GM18861 (cell line): Measurements from ENCODE around the gene CCHCR1.

Experiments used
- ATAC-seq: cut with Tn5 transposase; IDR thresholded peaks from one replicate; pipeline ENCODE4 v1.9.1; 2021; ENCODE audit not compliant: unreplicated experiment

The CCHCR1 gene

DNA sequence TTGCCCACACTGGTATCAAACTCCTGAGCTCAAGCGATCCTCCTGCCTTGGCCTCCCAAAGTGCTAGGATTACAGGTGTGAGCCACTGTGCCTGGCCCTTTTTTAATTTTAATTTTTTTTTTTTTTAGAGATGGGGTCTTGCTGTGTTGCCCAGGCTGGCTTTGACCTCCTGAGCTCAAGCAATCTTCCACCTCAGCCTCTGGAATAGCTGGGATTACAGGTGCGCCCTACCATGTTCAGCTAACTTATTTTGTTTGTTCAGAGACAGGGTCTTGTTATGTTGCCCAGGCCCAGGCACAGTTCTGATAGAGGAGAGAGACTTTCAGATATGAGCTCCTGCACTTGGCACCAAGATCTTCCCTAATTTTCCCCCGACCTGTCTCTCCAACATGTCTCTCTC, 26.9 kb downstream of the CCHCR1 start:
- no peak for ATAC-seq

DNA sequence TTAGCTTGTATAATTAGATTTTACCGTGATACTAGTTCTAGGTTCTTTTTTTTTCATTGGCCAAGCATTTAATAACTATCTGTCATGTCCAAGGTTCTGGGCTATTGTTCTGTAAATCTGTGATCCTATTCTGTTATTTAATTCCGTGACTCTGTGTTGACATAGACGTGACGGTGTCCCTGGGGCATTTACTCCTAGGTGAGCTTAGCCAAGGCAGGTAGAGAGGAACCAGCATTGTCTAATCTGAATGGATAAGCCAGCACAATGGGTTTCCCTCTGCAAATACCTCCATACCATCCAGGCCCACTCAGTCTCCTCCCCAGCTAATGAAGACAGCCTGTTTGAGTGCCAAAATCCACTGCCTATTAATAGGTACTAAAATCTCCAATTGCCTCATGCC, 28.5 kb downstream of the CCHCR1 start:
- ATAC-seq, result no peak

DNA sequence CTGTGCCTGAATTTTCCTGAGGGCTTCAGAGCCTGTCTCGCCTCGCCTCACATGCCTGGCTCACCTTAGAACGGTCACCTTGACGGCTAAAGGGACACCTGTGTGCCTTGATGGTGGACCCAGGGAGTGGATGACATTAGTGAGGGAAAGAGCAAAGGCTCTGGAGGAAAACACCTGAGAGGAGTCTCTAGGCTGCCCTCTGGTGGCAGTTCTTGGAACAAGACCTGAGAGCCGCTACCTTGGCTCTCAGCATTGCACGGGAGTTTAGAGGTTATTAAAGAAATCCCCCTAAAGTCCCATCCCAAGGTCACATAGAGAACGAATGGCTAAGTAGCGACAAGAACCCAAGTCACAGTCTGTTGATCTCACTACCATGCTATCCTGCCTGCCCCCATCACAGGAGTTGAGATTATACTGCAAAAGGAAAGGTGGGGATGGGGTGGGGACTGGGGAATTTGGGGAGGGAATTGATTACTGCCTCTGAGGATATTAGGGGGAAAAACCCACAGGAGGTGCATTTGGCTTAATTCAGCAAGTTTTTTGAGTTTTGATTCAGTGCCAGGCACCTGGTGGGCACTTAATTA, 29.4 kb downstream of the CCHCR1 start:
- no peak for ATAC-seq

DNA sequence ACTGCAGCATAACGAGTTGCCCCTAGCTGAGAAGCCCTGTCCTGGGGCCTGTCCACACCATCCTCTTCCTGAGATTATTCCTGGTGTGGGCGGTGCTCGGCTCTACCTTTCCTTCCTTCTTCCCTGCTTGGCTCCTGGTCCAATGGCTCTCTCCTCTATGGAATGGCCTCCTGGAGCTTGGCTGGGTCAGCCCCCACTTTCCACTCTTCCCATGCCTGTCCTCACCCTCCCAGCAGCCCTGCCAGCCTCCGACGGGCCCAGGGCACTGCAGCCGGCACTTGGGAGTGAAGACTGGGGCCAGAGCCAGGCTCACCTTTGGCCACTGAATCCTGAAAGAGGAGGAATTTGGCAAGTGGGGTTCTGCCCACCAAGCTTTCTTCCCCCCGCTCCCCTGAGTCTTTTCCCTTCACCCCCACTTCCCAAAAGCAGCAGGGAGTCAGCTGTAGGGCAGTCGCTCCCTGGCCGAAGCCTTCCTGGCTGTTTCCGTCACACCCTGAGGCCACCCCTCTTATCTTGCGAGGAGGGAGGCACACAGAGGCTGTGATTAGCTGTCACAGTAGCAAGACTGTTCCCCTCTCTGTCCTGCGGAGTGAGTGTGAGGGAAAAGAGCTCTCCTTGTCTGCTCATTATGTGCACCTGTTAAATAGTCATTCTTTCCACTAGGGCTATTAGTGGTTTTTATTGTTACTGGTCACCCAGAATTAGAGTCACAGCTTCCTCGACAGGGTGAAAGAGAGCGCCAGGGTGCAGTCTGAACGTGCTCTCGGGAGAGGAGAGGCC, 31.0 kb downstream of the CCHCR1 start:
- no peak for ATAC-seq

DNA sequence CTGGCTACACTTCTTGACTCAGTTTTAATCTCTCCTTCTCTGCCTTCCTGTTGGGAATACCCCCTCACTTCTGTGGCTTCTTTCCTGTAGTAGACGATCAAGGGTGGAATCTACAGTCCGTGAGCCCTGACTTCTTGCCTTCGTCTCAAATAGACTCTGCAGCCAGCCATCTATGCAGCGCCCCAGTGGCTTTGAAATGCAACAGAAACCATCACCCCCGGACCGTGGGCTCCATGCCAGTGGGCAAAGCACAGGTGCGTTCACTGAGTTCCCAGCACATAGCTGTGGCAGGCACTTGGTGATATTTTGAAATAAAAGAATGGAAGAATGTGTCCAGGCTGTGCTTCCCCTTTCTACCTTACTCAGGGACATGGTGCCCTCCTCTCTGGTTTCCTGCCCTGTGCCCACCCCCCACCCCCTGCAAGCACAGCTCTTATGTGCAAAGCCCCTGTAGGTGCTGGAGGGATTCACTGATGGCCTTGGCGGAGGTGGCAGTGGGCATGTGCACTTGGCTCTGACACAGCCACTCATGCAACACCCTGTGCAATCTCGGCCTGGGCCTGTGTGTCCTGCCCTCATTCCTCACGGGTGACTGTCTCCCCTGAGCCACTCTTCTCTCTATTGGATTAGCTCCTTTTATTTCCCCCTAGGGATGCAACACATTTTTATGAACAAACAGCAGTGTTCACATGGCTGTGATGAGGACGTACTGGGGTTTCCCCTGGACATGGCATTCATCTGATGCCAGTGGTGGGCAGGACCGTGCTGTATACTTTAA, 31.8 kb downstream of the CCHCR1 start:
- no peak for ATAC-seq

DNA sequence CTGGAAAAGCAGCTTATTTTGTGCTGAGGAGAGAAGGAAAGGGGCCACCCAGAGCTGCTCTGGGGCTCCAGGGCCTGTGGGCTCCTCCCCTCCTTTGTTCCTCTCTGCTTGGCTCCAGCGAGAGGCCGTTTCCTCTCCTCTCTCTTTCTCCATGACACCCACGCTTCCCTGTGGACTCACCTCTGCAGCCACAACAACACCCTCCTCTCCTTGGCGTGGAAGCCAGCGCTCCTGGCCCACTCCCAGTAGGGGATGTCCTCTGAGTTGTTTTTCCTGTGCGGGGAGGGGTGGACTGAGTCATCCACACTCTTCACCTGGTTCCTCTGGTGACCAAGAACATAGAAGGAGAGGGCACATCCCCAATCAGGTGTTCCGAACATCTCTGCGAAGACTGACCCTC, 32.4 kb downstream of the CCHCR1 start:
- ATAC-seq, result no peak

DNA sequence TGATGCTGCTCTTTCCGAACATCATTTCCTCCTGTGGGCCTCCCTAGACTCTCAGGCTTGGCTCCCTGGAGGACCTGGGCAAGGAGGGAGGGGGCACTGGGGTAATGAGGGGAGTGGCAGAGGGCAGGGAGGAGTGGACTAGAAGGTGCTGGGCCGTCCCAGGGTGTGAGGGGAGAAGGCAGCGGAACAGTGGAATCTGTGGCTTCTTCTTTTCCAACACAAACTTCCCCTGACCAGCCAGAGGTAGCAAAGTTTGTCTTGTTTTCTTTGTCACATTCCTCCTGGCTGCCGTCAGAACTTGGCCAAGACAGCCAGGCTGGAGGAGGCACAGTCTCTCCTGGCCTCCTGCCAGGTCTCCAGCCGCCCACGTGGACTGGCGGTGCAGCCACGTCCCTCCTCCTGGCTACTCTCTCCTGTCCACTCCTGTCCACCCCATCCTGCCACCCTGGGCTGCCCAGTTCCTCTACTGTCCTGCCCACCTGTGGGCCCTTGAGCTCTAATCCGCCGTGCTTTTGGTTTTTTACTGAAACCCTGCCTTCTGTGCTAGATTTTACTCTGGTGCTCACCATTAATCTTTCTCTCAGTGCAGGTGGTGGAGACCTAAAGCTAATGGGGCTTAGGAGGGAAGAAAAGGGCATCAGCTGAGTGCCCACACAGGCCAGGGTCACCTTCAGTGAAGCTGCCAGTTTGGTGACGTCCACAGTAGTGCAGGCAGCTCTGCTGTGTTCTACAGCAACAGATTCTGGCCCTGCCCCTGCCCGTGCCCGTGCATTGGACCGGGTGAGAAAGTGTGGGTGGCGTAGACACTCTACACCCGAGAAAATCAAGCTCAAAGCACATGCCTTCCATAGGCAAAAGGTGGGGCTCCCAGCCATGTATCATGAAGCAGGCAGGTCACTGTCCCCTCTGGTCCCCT, 34.6 kb downstream of the CCHCR1 start:
- ATAC-seq, result no peak

DNA sequence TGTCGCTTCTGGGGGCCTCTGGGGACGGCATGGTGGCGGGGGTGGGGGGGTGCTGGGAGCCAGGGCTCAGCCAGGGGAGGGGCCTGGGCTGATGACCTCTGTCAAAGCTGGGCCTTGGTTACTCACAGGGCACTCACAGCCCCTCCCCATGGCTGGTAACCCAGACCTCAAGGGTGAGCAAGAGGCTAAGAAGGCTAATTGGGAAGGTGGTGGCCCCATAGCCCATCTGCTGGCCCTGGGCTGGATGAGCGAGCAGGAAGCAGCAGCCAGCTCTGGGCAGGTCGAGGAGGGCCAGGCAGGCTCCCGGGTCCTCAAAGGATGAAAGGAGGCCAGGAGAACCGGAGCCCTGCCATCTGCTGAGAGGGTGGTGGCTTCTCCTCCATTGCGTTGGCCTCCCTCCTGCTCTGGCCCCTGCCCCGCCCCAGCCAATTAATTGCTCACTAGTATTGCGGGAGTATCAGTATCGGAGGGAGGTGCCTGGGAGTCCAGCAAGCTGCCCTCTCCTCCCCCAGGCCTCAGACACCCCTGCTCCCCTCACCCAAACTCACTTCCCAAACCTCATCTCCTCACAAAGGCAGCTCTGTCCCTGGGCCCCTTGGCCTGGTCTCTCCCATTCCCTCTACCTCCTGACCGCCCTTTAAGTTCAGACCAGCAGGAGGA, 36.3 kb downstream of the CCHCR1 start:
- ATAC-seq, result no peak

DNA sequence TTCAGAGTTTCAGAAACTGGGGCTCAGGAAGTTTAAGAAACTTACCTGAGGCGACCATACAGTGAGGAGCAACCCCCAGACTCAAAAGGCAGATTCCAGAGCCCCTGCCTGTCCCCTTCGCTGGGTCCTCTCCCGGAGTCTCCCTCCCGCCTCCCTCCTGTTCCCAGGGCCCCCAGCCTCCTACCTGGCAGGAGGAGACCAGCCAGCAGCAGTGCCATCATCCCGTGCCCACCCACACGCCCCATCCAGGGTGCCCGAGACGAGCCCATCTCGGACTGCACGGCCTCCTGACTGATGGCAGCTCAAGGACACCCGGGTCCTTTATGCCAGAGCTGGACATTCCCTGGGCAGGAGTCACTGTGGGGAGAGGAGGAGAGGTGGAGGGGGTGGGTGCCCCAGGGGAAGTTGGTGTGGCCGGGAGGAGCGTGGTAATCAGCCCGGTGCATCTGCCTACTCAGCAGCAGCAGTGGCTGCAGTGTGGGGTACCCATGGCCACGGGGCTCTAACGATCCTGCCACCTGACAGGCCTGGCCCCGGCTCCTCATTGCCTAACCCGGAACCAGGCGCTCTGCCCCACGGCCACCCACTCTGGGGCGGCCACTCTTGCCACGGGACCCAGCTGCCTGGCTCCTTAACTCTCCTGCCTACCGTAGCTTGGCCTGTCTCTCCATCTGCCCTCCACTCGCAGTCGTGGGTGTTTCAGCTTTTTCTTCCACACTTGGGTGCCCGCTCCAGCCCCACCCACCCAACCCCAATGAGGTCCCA, 37.3 kb downstream of the CCHCR1 start, which contains the start of gene CDSN:
TSS of gene CDSN (minus strand) at position 296 of the 765 bp plus-strand sequence. CDS start at position 269, 27 bp downstream.
- ATAC-seq, result no peak

DNA sequence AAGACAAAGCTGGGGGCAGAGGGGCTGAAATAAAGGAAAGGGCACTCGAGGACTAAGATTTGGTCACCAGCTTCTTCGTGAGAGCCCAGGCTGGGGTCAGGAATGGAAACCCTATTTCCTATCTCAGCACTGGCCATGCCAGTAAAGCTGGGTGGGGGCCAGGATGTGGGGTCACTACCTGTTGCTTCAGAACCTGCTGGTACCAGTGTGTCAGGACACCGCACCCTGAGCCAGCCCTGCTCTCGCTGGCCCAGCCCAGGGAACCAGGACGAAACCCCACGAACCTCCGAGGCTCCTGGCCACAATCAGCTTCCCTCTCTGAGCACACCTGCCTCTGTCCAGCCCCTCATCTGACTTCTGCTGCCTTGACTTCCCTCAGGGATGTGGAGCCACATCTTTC, 39.4 kb downstream of the CCHCR1 start:
- no peak for ATAC-seq

DNA sequence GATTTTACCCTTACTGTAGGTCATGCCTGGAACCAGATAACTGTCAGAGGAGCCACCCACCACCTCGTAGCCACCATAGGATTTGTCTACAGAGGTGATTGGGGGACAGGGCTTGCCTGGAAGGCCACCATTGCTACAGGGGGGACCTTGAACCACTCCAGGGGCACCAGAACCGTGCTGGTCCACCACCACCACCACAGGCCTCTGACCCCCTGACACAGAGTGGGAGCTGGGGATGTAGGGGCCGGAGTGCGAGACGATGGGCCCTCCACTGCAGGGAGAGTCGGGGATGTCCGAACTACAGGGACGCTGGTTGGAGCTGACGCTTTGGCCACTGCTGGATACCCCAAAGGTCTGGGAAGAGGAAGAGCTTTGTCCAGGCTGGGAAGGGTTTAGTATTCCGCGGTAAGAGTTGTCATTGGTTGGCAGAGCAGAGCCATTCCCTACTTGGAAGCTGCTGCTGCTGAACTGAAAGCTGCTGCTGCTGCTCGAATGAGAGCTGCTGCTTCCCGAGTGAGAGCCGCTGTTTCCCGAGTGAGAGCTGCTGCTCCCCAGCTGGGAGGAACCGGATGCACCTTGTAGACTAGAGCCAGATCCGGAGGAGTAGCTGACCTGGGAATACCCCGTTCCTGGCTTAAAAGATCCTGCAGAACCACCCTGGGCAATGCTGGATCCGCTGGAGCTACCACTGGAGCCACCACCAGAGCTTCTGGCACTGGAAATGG, 40.8 kb downstream of the CCHCR1 start:
- no peak for ATAC-seq

DNA sequence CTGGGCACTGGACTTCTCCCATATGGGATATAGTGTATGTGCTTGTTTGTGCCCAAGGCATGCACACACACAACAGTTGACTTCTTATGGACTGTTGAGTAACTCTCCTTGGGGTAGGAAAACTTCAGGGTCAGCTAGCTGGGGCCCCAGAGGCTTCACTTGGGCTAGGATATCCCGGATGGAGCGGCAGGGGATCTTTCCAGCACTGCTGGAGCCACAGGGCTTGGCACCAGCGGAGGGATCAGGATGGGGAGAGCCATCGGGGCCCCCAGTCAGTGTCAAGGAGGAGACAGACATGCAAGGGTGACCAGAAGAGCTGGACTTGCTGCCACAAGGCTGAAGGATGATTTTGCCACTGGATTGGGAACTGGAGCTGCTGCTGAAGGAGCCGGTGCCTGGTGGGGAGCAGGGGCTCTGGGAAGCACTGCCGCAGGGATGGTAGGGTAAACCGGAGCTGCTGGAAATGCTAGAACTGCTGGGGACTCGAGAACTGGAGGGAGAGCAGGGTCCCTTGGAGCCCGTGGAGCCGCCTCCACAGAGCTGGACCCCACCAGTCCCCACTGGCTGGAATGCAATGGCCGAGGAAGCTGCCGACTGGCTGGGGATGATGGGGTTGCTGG, 41.6 kb downstream of the CCHCR1 start:
- no peak for ATAC-seq

DNA sequence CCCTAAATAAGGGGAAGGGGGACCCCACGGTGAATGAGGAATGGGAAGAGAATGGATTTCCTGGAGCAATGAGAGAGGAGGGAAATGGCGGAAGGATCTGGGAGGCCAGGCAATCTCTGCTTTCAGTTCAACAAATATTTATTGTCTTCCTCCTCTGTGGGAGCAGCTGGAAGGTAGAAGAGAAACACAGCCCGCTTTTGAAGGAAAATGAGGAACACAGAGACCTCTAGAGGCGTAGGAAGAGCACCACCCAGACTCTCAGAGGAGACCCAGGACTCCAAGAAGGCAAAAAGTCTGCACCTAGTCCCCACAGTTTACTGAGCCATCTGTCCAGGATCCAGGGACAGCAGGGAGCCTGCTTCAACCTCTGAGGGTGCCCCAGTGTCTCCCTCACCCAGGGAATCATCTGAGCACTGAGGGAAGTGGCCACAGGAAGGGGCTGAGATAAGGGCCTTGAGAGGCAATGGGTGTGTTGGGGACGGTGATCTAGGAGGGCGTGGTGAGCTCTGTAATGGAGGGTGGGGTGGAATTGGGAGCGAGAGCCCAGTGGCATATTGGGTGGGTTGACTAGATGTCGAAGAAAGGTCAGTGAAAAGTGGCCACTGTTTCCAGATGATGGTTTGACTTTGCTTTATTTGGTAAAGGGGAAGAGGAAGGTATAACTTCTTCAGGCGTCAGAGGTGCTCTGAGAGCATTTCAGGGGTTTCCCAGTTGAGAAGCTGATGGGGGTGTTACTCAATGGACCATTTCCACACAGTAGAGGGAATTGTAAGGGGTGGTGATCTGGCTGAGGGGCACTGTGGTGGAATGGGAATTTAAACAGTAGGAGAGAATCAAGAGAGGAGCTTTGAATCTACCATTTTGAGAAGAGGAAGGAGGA, 42.4 kb downstream of the CCHCR1 start:
- ATAC-seq, result no peak

DNA sequence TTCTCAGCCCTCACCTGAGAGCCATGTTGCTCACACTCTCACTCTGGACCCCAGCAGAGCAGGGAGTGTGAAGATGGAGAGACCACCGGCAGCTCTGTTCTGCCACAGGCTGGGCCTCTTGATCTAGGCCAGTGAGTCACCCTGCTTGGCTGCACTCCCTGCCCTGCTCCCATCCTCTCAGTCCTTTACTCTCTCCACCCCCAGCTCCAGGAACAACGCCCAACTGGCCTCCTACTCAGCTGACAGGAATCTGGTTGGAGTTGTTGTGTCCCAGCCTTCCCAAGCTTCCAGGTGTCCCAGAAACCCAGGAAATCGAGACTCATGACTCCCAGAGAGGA, 43.1 kb downstream of the CCHCR1 start, which contains the start of gene PSORS1C1:
TSS of gene PSORS1C1 (plus strand) at position 260 of the 338 bp plus-strand sequence. CDS start 14,833 bp downstream, outside the sequence.
- ATAC-seq, result no peak

DNA sequence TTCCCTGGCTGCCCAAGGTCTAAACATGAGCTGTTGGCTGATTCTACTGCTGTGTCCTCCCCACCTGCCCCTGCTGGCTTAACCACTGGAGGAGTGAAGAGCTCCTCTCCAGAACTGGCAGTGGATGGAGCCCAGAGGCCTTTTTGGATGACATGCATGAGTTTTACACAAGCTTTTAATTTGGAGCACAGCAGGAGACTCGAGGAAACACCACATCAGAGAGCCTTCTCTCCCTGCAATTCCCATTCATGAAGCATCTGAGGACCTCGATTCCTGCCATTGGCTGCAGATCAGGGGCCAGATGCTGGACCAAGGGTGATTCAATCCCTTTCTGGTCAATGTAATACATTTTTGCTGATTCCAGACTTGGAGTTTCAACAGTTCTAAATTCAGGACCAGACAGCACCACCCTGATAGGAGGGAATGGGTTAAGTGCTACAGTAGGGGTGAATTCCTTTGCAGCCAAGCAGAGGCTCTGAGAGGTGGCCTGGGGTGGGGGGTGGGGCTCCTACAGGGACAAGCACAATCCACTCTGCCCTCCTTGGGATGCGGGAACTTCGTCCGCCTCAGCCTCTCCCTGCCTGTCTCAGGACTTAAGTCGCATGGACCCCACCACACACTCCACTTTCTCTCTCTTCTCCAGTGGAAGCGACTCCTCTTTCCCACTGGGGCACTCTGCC, 43.6 kb downstream of the CCHCR1 start:
- ATAC-seq, result no peak

DNA sequence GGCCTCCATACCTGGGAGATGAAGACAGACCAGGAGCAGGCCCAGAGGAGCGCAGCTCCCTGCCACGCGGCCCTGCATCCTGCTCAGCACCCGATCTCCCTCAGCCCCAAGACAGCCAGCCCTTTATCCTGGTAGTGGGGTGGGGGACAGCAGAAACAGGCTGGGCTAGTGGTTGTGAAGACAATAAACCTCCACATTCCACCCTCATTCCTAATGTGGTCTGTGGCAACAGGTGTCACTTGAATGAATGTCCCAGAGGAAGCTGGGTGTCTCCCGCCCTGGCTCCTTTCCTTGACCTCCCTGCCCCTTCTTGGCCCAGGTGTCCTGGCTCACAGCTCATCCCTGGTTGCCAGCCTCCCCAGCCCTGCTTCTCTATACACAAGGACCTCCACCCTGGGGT, 45.1 kb downstream of the CCHCR1 start, which contains the start of gene C6orf15:
TSS of gene C6orf15 (minus strand) at position 98 of the 400 bp plus-strand sequence. CDS start at position 78, 20 bp downstream.
- no peak for ATAC-seq

DNA sequence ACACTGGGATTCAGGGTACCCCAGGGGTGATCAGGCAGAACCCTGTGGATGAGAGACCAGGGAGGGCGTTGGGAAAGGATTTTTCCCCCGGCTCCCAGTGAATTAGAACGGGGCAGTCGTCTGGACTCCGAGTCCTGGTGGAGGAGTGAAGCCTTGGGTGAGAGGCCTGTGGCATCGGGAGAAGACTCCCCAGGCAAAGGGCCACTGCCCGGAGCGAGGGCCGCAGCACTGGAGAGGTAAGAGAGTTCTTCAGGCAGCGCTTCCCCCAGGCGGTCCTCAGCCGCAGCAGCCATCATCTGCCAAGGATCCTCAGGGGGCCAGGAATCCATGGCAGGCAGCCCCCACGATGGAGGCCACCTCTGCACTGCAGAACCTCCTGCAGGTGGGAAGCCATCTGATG, 45.9 kb downstream of the CCHCR1 start:
- no peak for ATAC-seq
